Measurements from ENCODE around the gene GLS2. TPM values are rescaled to one million over a fixed set of nuclear protein-coding genes. Genes with fewer than 3 reads are reported as not detected.

GLS2 gene
- total and polyA plus RNA-seq, 10 of the 15 experiments (the other 5 are each of a cell fraction or from before 2014, with no cell fraction given): 0.64 to 6.4 (median 3.3) TPM

GRCh38 chr12:56488041-56488955 is at the start of gene GLS2 (continued):
- no peak for TF ChIP-seq CEBPZ (IDR thresholded peaks at IDR 0.05; ENCODE audit: low read depth, low read length)
- TF ChIP-seq, protein P1, sequence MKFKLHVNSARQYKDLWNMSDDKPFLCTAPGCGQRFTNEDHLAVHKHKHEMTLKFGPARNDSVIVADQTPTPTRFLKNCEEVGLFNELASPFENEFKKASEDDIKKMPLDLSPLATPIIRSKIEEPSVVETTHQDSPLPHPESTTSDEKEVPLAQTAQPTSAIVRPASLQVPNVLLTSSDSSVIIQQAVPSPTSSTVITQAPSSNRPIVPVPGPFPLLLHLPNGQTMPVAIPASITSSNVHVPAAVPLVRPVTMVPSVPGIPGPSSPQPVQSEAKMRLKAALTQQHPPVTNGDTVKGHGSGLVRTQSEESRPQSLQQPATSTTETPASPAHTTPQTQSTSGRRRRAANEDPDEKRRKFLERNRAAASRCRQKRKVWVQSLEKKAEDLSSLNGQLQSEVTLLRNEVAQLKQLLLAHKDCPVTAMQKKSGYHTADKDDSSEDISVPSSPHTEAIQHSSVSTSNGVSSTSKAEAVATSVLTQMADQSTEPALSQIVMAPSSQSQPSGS (IDR thresholded peaks at IDR 0.05; ENCODE audit: low read length): no peak
- TF ChIP-seq RB1 (IDR thresholded peaks at IDR 0.05; ENCODE audit: borderline replicate concordance): 0 out of 2 replicates have a peak, but pooled peaks have one; percentile 38
- no peak for TF ChIP-seq JUND (IDR thresholded peaks at IDR 0.05; ENCODE audit: low read depth, low read length)
- no peak for TF ChIP-seq SUZ12 (IDR thresholded peaks at IDR 0.05; ENCODE audit: unreplicated experiment)
- TF ChIP-seq ZNF24 (IDR thresholded peaks at IDR 0.05): no peak
- no peak for TF ChIP-seq EZH2 (IDR thresholded peaks at IDR 0.05; ENCODE audit: borderline replicate concordance, control insufficient read depth, low read depth, low read length)
- TF ChIP-seq MXI1 (IDR thresholded peaks at IDR 0.05; ENCODE audit: low read depth, low read length): no peak
- TF ChIP-seq, protein P2, sequence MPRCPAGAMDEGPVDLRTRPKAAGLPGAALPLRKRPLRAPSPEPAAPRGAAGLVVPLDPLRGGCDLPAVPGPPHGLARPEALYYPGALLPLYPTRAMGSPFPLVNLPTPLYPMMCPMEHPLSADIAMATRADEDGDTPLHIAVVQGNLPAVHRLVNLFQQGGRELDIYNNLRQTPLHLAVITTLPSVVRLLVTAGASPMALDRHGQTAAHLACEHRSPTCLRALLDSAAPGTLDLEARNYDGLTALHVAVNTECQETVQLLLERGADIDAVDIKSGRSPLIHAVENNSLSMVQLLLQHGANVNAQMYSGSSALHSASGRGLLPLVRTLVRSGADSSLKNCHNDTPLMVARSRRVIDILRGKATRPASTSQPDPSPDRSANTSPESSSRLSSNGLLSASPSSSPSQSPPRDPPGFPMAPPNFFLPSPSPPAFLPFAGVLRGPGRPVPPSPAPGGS (IDR thresholded peaks at IDR 0.05; ENCODE audit: borderline replicate concordance, insufficient read depth, low read depth, low read length, poor library complexity, severe bottlenecking): no peak
- no peak for TF ChIP-seq NBN (IDR thresholded peaks at IDR 0.05)
- no peak for TF ChIP-seq IRF5 (IDR thresholded peaks at IDR 0.05; ENCODE audit: borderline replicate concordance)
- TF ChIP-seq, protein P3, sequence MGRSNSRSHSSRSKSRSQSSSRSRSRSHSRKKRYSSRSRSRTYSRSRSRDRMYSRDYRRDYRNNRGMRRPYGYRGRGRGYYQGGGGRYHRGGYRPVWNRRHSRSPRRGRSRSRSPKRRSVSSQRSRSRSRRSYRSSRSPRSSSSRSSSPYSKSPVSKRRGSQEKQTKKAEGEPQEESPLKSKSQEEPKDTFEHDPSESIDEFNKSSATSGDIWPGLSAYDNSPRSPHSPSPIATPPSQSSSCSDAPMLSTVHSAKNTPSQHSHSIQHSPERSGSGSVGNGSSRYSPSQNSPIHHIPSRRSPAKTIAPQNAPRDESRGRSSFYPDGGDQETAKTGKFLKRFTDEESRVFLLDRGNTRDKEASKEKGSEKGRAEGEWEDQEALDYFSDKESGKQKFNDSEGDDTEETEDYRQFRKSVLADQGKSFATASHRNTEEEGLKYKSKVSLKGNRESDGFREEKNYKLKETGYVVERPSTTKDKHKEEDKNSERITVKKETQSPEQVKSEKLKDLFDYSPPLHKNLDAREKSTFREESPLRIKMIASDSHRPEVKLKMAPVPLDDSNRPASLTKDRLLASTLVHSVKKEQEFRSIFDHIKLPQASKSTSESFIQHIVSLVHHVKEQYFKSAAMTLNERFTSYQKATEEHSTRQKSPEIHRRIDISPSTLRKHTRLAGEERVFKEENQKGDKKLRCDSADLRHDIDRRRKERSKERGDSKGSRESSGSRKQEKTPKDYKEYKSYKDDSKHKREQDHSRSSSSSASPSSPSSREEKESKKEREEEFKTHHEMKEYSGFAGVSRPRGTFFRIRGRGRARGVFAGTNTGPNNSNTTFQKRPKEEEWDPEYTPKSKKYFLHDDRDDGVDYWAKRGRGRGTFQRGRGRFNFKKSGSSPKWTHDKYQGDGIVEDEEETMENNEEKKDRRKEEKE (IDR thresholded peaks at IDR 0.05): no peak
- no peak for TF ChIP-seq SIX5 (IDR thresholded peaks at IDR 0.05; ENCODE audit: low read depth, low read length, severe bottlenecking)
- no peak for TF ChIP-seq GABPA (IDR thresholded peaks at IDR 0.05; ENCODE audit: low read depth)
- no peak for TF ChIP-seq RAD51 (IDR thresholded peaks at IDR 0.05)
- TF ChIP-seq IKZF1 (conservative IDR thresholded peaks at IDR 0.05): no peak
- no peak for TF ChIP-seq RELA (IDR thresholded peaks at IDR 0.05; ENCODE audit: borderline replicate concordance, partially characterized antibody)
- no peak for TF ChIP-seq HDGF (IDR thresholded peaks at IDR 0.05)

All from GM12878 (cell line).